Trophoblast cell (in vitro differentiated cells and primary cell): ENCODE data around the gene TMEM259.

Experiments used
- DNase-seq, 2 donors: peaks; one replicate each; pipeline ENCODE4 v3.0.0-alpha.2; 2016
- H2AFZ ChIP-seq: 2 replicates; pipeline ENCODE4 v1.6.1; 2013; ENCODE audit warnings: low read length, moderate library complexity, mild to moderate bottlenecking; ENCODE audit not compliant: insufficient read depth, poor library complexity
- H2AK5ac ChIP-seq: 2 replicates; pipeline ENCODE4 v1.6.1; 2013; ENCODE audit warnings: mild to moderate bottlenecking, low read length
- H2BK120ac ChIP-seq: 2 replicates; pipeline ENCODE4 v1.6.1; 2013; ENCODE audit warnings: low read length, mild to moderate bottlenecking, moderate library complexity; ENCODE audit not compliant: insufficient read depth, poor library complexity
- H2BK12ac ChIP-seq: 2 replicates; pipeline ENCODE4 v1.6.1; 2013; ENCODE audit warnings: mild to moderate bottlenecking, low read length, moderate library complexity
- H2BK5ac ChIP-seq: 2 replicates; pipeline ENCODE4 v1.6.1; 2013; ENCODE audit warnings: low read length, low read depth, moderate library complexity, mild to moderate bottlenecking; ENCODE audit not compliant: poor library complexity
- H3K14ac ChIP-seq: 2 replicates; pipeline ENCODE4 v1.6.1; 2013; ENCODE audit warnings: mild to moderate bottlenecking, low read length
- H3K18ac ChIP-seq: 2 replicates; pipeline ENCODE4 v1.6.1; 2013; ENCODE audit warnings: mild to moderate bottlenecking, low read length
- H3K23ac ChIP-seq: 2 replicates; pipeline ENCODE4 v1.6.1; 2013; ENCODE audit warnings: low read length
- H3K27ac ChIP-seq: 2 replicates; pipeline ENCODE4 v1.5.1; 2013; ENCODE audit warnings: low read depth, mild to moderate bottlenecking, inconsistent platforms, low read length, moderate library complexity
- H3K27me3 ChIP-seq: 2 replicates; pipeline ENCODE4 v1.6.1; 2013; ENCODE audit warnings: inconsistent platforms, mild to moderate bottlenecking, low read length, moderate library complexity; ENCODE audit not compliant: insufficient read depth
- H3K36me3 ChIP-seq, 2 experiments: 1 replicate in 1 of 2; 2 replicates in 1 of 2; pipeline ENCODE4 v1.6.1; 2013; ENCODE audit warnings: low read length in 2 of 2, mild to moderate bottlenecking in 2 of 2, moderate library complexity in 1 of 2; ENCODE audit not compliant: insufficient read depth in 2 of 2, control insufficient read depth in 1 of 2
- H3K4ac ChIP-seq: 2 replicates; pipeline ENCODE4 v1.6.1; 2013; ENCODE audit warnings: low read depth, mild to moderate bottlenecking, low read length, moderate library complexity
- H3K4me1 ChIP-seq, 2 experiments: 1 replicate in 1 of 2; 2 replicates in 1 of 2; pipeline ENCODE4 v1.6.1; 2013; ENCODE audit warnings: low read length in 2 of 2, mild to moderate bottlenecking in 2 of 2, moderate library complexity in 1 of 2; ENCODE audit not compliant: insufficient read depth in 2 of 2, control insufficient read depth in 1 of 2
- H3K4me2 ChIP-seq: 2 replicates; pipeline ENCODE4 v1.6.1; 2013; ENCODE audit warnings: inconsistent platforms, mild to moderate bottlenecking, low read length, moderate library complexity
- H3K4me3 ChIP-seq: 2 replicates; pipeline ENCODE4 v1.5.1; 2013; ENCODE audit warnings: mild to moderate bottlenecking, low read depth, low read length, inconsistent platforms
- H3K79me1 ChIP-seq: one replicate; pipeline ENCODE4 v1.6.1; 2013; ENCODE audit warnings: low read length
- H3K79me2 ChIP-seq: 2 replicates; pipeline ENCODE4 v1.6.1; 2013; ENCODE audit warnings: low read length, mild to moderate bottlenecking; ENCODE audit not compliant: control insufficient read depth, insufficient read depth, poor library complexity
- H3K9ac ChIP-seq: 2 replicates; pipeline ENCODE4 v1.6.1; 2013; ENCODE audit warnings: mild to moderate bottlenecking, low read length
- H3K9me3 ChIP-seq: 2 replicates; pipeline ENCODE4 v1.6.1; 2013; ENCODE audit warnings: low read depth, mild to moderate bottlenecking, control low read depth, inconsistent platforms, low read length; ENCODE audit not compliant: insufficient read depth
- H4K12ac ChIP-seq: 2 replicates; pipeline ENCODE4 v1.6.1; 2013; ENCODE audit warnings: low read depth, mild to moderate bottlenecking, low read length, moderate library complexity
- H4K8ac ChIP-seq: 2 replicates; pipeline ENCODE4 v1.6.1; 2013; ENCODE audit warnings: low read depth, mild to moderate bottlenecking, low read length, moderate library complexity
- H4K91ac ChIP-seq: one replicate; pipeline ENCODE4 v1.6.1; 2013; ENCODE audit warnings: low read depth, mild to moderate bottlenecking, low read length, moderate library complexity
- WGBS: extraction: QIAGEN DNeasy Blood & Tissue Kit; methylation state at CpG from one replicate; pipeline ENCODE4 v1.1.7; 2013; ENCODE audit warnings: missing lambda C conversion rate; ENCODE audit not compliant: insufficient read length, insufficient coverage; ENCODE audit errors: extremely low coverage; 5-methylcytosine and 5-hydroxymethylcytosine counted together

TMEM259 gene

DNA sequence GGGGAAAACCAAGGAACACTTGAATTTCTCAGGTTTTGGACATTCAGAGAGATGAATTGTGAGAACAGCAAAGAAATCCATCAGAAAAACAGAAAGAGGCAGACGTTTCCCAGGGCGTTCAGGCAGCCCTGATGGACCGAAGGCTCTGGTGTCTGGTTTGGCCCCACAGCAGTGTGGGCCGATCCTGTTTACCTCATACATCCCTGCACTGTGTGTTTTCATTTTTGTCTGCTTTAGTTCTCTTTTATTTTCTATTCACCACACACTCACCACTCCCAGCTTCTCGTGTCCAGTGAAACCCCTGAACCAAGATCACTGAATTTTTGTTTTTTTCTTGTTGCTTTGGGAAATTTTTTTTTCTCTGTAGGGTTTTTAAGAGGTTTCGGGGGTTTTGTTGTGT, 48.6 kb downstream of the TMEM259 start:
- H3K14ac ChIP-seq = no peak overlapping the region
- no peak overlapping the region for H3K4me2 ChIP-seq
- no peak overlapping the region for H3K18ac ChIP-seq
- no peak overlapping the region for H2BK12ac ChIP-seq
- H3K23ac ChIP-seq = no peak overlapping the region
- no peak overlapping the region for H2BK120ac ChIP-seq
- H3K4ac ChIP-seq = no peak overlapping the region
- no peak for DNase-seq
- H4K91ac ChIP-seq = no peak overlapping the region
- no peak overlapping the region for H2AK5ac ChIP-seq
- peaks cover 6% of the 10 kb centered on the region for H3K9me3 ChIP-seq
- no peak overlapping the region for H3K27ac ChIP-seq
- H4K8ac ChIP-seq = no peak overlapping the region
- no peaks in the 10 kb centered on the region for H3K27me3 ChIP-seq
- peaks cover 1% of the 10 kb centered on the region for H3K79me2 ChIP-seq
- H3K4me1 ChIP-seq = peaks cover 9 to 15% of the 10 kb centered on the region in 2 experiments
- no peak overlapping the region for H3K4me3 ChIP-seq
- no peak overlapping the region for H2BK5ac ChIP-seq
- peaks cover 2% of the 10 kb centered on the region for H3K79me1 ChIP-seq
- H3K36me3 ChIP-seq = peaks cover 73 to 78% of the 10 kb centered on the region in 2 experiments
- no peak overlapping the region for H2AFZ ChIP-seq
- no peak overlapping the region for H4K12ac ChIP-seq
- WGBS = no CpG with 5 or more reads among the region's 6 CpGs
- no peak overlapping the region for H3K9ac ChIP-seq

DNA sequence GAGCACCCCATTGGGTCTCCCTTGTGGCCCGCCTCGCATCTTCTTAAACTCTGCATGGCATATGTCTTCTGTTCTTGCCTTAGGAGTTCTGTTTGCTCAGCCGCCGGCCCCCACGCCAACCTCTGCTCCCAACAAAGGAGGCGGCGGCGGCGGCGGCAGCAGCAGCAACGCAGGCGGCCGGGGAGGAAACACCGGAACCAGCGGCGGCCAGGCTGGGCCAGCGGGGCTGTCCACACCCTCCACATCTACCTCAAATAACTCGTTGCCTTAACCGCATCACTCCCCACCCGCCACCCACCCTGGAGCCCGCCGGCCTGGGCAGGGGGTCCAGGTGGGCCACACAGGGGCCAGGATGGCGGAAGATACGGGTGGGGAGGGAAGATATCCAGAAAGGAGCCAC, 49.1 kb downstream of the TMEM259 start:
- H3K79me2 ChIP-seq = peaks cover 1% of the 10 kb centered on the region
- WGBS = no CpG with 5 or more reads among the region's 24 CpGs

DNA sequence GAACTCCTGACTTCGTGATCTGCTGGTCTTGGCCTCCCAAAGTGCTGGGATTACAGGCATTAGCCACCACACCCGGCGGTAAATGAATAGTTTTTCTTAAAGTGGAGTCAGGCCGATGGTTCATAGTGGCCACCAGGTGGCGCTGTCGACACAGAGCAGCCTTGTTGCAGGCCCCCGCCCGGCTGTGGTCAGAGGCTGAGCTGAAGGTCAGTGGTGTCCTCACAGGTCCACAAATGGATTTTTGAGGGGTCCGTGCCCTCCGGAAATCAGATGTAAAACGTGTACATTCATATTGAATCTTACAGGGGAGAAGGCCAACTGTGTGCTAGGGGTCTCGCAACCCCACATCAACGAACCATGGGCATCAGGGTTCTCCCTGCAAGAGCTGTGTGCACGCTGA, 50.2 kb downstream of the TMEM259 start:
- Histone ChIP-seq H3K14ac (no peak overlapping the region), H3K9ac (no peak overlapping the region), H3K79me1 (peaks cover 4% of the 10 kb centered on the region), H3K4me3 (peak overlapping the region; percentile 20), H2BK12ac (no peak overlapping the region), H2AFZ (no peak overlapping the region), H4K8ac (no peak overlapping the region), H3K36me3 (peaks cover 78 to 81% of the 10 kb centered on the region in 2 experiments), H4K12ac (no peak overlapping the region), H3K18ac (no peak overlapping the region), H3K4me2 (no peak overlapping the region), H3K4me1 (peaks cover 6 to 15% of the 10 kb centered on the region in 2 experiments), H4K91ac (no peak overlapping the region), H3K23ac (no peak overlapping the region), H2AK5ac (no peak overlapping the region), H2BK120ac (no peak overlapping the region), H3K27ac (no peak overlapping the region), H3K9me3 (peaks cover 10% of the 10 kb centered on the region), H3K79me2 (peaks cover 1% of the 10 kb centered on the region), H3K27me3 (no peaks in the 10 kb centered on the region), H3K4ac (no peak overlapping the region), H2BK5ac (no peak overlapping the region)
- no CpG with 5 or more reads among the region's 14 CpGs for WGBS
- DNase-seq = peak in 1 of 2 donors; percentile 71

More for the DNA sequence above, 49.1 kb downstream of the TMEM259 start:
- Histone ChIP-seq H2BK5ac (no peak overlapping the region), H3K9me3 (peaks cover 6% of the 10 kb centered on the region), H4K91ac (no peak overlapping the region), H3K4me1 (peaks cover 9 to 15% of the 10 kb centered on the region in 2 experiments), H2BK12ac (no peak overlapping the region), H2BK120ac (no peak overlapping the region), H3K4me2 (no peak overlapping the region), H3K79me1 (peaks cover 2% of the 10 kb centered on the region), H3K23ac (no peak overlapping the region), H3K4ac (peak overlapping the region; percentile 4), H2AK5ac (no peak overlapping the region), H4K12ac (no peak overlapping the region), H3K9ac (no peak overlapping the region), H3K14ac (no peak overlapping the region), H3K36me3 (peaks cover 77 to 83% of the 10 kb centered on the region in 2 experiments), H3K27me3 (no peaks in the 10 kb centered on the region), H4K8ac (peak overlapping the region; percentile 2), H3K27ac (no peak overlapping the region), H3K4me3 (no peak overlapping the region), H2AFZ (no peak overlapping the region), H3K18ac (no peak overlapping the region)
- DNase-seq = no peak

GRCh38 chr19:966485-967088, 54.3 kb downstream of the TMEM259 start:
- Histone ChIP-seq H3K79me2 (no peaks in the 10 kb centered on the region), H3K36me3 (peaks cover 81 to 87% of the 10 kb centered on the region in 2 experiments), H4K91ac (no peak overlapping the region), H3K9me3 (peaks cover 10% of the 10 kb centered on the region), H3K9ac (no peak overlapping the region), H3K14ac (no peak overlapping the region), H3K4me1 (peaks cover 6 to 10% of the 10 kb centered on the region in 2 experiments), H2AK5ac (no peak overlapping the region), H2BK120ac (no peak overlapping the region), H3K4me3 (no peak overlapping the region), H3K27ac (no peak overlapping the region), H3K4ac (peak overlapping the region; percentile 22), H2AFZ (no peak overlapping the region), H4K12ac (peak overlapping the region; percentile 43), H4K8ac (no peak overlapping the region), H2BK12ac (no peak overlapping the region), H2BK5ac (no peak overlapping the region), H3K79me1 (peaks cover 6% of the 10 kb centered on the region), H3K23ac (no peak overlapping the region), H3K18ac (peak overlapping the region; percentile 79), H3K4me2 (no peak overlapping the region), H3K27me3 (no peaks in the 10 kb centered on the region)
- no CpG with 5 or more reads among the region's 17 CpGs for WGBS
- DNase-seq = peak; percentile 74 to 77
